Mononuclear cell (primary cell): ENCODE data around the gene EFNA3. TPM values are rescaled to one million over a fixed set of nuclear protein-coding genes. Genes with fewer than 3 reads are reported as not detected.

Experiments used
- H3K27me3 ChIP-seq: 2 replicates; pipeline ENCODE4 v1.6.0; 2011; ENCODE audit warnings: low read length, control low read depth; ENCODE audit not compliant: insufficient read depth
- H3K4me1 ChIP-seq: 2 replicates; pipeline ENCODE4 v1.5.1; 2011; ENCODE audit warnings: mild to moderate bottlenecking, low read length, control low read depth; ENCODE audit not compliant: insufficient read depth
- H3K4me3 ChIP-seq: 2 replicates; pipeline ENCODE4 v1.5.1; 2011; ENCODE audit warnings: mild to moderate bottlenecking, low read length, moderate library complexity
- H3K9me3 ChIP-seq: 2 replicates; pipeline ENCODE4 v1.5.1; 2011; ENCODE audit warnings: low read depth, mild to moderate bottlenecking, control low read depth, low read length
- total RNA-seq: library from RNA; depleted of rRNA; stranded (reverse); fragments of >200 nt; gene quantifications from one replicate; pipeline ENCODE4 v1.2.3, GENCODE V29; 2012

EFNA3 gene
- total RNA-seq, 1 donor = 0.21 TPM

GRCh38 chr1:155070721-155071569 is 7.7 kb upstream of the EFNA3 start:
- Histone ChIP-seq H3K9me3 (no peaks in the 10 kb centered on the region), H3K27me3 (no peaks in the 10 kb centered on the region), H3K4me3 (peak overlapping the region; percentile 26), H3K4me1 (peaks cover 30% of the 10 kb centered on the region)

- Histone ChIP-seq H3K4me1 (peaks cover 30% of the 10 kb centered on the region), H3K4me3 (no peak overlapping the region), H3K27me3 (no peaks in the 10 kb centered on the region), H3K9me3 (no peaks in the 10 kb centered on the region)
Observed at GRCh38 chr1:155071701-155072100, 6.9 kb upstream of the EFNA3 start.

GRCh38 chr1:155072531-155073289 is 5.9 kb upstream of the EFNA3 start:
- Histone ChIP-seq H3K4me3 (no peak overlapping the region), H3K9me3 (no peaks in the 10 kb centered on the region), H3K27me3 (no peaks in the 10 kb centered on the region), H3K4me1 (peaks cover 30% of the 10 kb centered on the region)

GRCh38 chr1:155073377-155074242 is 5.0 kb upstream of the EFNA3 start:
- no peak overlapping the region for H3K4me3 ChIP-seq
- H3K4me1 ChIP-seq = peaks cover 33% of the 10 kb centered on the region
- H3K9me3 ChIP-seq = no peaks in the 10 kb centered on the region
- H3K27me3 ChIP-seq = peaks cover 8% of the 10 kb centered on the region

- Histone ChIP-seq H3K4me1 (peaks cover 42% of the 10 kb centered on the region), H3K27me3 (peaks cover 23% of the 10 kb centered on the region)
Observed at GRCh38 chr1:155075535-155075934, 3.1 kb upstream of the EFNA3 start.

GRCh38 chr1:155076371-155076770 is 2.3 kb upstream of the EFNA3 start:
- no peak overlapping the region for H3K4me3 ChIP-seq
- peaks cover 31% of the 10 kb centered on the region for H3K27me3 ChIP-seq
- H3K9me3 ChIP-seq = no peaks in the 10 kb centered on the region
- peaks cover 42% of the 10 kb centered on the region for H3K4me1 ChIP-seq

More at GRCh38 chr1:155075535-155075934, 3.1 kb upstream of the EFNA3 start:
- H3K4me3 ChIP-seq = no peak overlapping the region
- no peaks in the 10 kb centered on the region for H3K9me3 ChIP-seq

- H3K9me3 ChIP-seq = no peaks in the 10 kb centered on the region
- H3K4me3 ChIP-seq = no peak overlapping the region
- peaks cover 39% of the 10 kb centered on the region for H3K27me3 ChIP-seq
- peaks cover 45% of the 10 kb centered on the region for H3K4me1 ChIP-seq
Observed at GRCh38 chr1:155077346-155077745, 1.3 kb upstream of the EFNA3 start.

GRCh38 chr1:155077758-155078445 is 735 bp upstream of the EFNA3 start:
- Histone ChIP-seq H3K4me1 (peaks cover 51% of the 10 kb centered on the region), H3K4me3 (no peak overlapping the region), H3K9me3 (no peaks in the 10 kb centered on the region), H3K27me3 (peaks cover 45% of the 10 kb centered on the region)

GRCh38 chr1:155079210-155079486 is 511 bp downstream of the EFNA3 start:
- Histone ChIP-seq H3K27me3 (peaks cover 57% of the 10 kb centered on the region), H3K9me3 (no peaks in the 10 kb centered on the region), H3K4me3 (no peak overlapping the region), H3K4me1 (peaks cover 55% of the 10 kb centered on the region)

- Histone ChIP-seq H3K9me3 (no peaks in the 10 kb centered on the region), H3K4me1 (peaks cover 60% of the 10 kb centered on the region), H3K4me3 (no peak overlapping the region), H3K27me3 (peaks cover 58% of the 10 kb centered on the region)
Observed at GRCh38 chr1:155079487-155080311, 1.1 kb downstream of the EFNA3 start.

GRCh38 chr1:155080312-155081228 is 1.9 kb downstream of the EFNA3 start:
- Histone ChIP-seq H3K4me1 (peaks cover 63% of the 10 kb centered on the region), H3K4me3 (no peak overlapping the region), H3K27me3 (peaks cover 58% of the 10 kb centered on the region), H3K9me3 (no peaks in the 10 kb centered on the region)

- H3K9me3 ChIP-seq = no peaks in the 10 kb centered on the region
- H3K27me3 ChIP-seq = peaks cover 58% of the 10 kb centered on the region
- H3K4me1 ChIP-seq = peaks cover 74% of the 10 kb centered on the region
- H3K4me3 ChIP-seq = no peak overlapping the region
Observed at GRCh38 chr1:155081472-155082300, 3.0 kb downstream of the EFNA3 start.
